ENCODE measurements around the gene C4BPB. TPM values are rescaled to one million over a fixed set of nuclear protein-coding genes. Genes with fewer than 3 reads are reported as not detected.

Gene C4BPB
- total RNA-seq, 1 donor from 2014 or later, result 0.30 TPM

DNA sequence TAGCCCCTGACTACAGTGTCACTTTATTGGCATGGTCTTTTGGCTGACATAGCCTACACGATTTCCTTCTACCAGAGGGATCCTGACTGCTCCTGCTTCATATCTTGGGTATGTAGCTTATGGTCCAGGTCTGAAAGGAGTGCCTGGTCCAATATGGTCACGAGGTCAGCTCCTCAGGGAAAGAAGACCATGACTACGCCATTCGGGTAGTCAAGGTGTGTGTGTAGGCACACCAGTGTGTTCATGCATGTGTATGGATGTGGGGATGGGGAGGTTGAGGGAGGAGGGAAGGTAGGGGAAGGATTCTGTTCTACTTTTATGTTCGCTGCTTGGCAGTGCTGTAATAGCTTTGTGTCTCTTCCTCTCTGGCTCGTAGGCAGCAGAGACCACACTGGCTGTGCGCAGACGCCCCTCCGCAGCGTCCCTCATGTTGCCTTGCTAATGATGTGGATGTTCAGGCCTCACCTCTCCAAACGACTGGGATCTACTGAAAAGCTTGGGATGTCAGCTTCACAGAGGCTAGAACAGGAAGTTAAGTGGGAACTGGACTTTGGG lies 10.0 kb upstream of the C4BPB start:
- Histone ChIP-seq H3K4me1 (peaks cover 52% of the 10 kb centered on the region), H3K27ac (replicated peaks) (peak overlapping the region; percentile 6), H3K36me3 (peaks cover 40% of the 10 kb centered on the region), H3K9me3 (replicated peaks) (no peaks in the 10 kb centered on the region), H3K27me3 (ENCODE audit: low read depth) (no peaks in the 10 kb centered on the region), H3K4me3 (no peak overlapping the region)
- intact Hi-C loops (cut with micrococcal nuclease), result no loop called here
- no peak for DNase-seq
- no peak for TF ChIP-seq CTCF (IDR thresholded peaks at IDR 0.05; ENCODE audit: borderline replicate concordance)

GRCh38 chr1:207079706-207080241 lies 8.9 kb upstream of the C4BPB start:
- intact Hi-C loops (cut with micrococcal nuclease), result loop anchor here (5.0 kb wide), 1 partner anchor 328 kb away; no protein-coding TSS in a partner anchor
- Histone ChIP-seq H3K27me3 (ENCODE audit: low read depth) (no peaks in the 10 kb centered on the region), H3K4me3 (no peak overlapping the region), H3K9me3 (replicated peaks) (no peaks in the 10 kb centered on the region), H3K27ac (replicated peaks) (no peak overlapping the region), H3K36me3 (peaks cover 30% of the 10 kb centered on the region), H3K4me1 (peaks cover 45% of the 10 kb centered on the region)
- DNase-seq, result no peak
- TF ChIP-seq CTCF (IDR thresholded peaks at IDR 0.05; ENCODE audit: borderline replicate concordance), result no peak

DNA sequence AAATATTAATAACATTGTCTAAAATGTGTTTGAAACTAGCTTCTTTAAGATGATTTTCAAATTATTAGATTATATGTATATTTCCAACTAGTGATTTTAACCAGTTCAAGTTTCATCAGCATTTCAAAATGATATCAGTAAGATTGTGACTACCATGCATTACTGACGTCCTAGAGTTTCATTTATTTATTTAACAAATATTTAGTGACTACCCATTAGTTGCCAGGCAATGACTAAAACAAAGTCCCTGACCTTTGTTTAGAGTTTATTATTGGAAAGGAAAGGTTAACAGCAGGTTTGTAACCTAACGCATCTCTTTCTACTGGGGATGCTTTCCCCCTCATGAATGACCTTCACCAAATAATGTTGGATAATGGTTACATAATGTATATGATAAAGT lies 7.6 kb upstream of the C4BPB start:
- peaks cover 25% of the 10 kb centered on the region for H3K36me3 ChIP-seq
- no peak for TF ChIP-seq CTCF (IDR thresholded peaks at IDR 0.05; ENCODE audit: borderline replicate concordance)
- no peaks in the 10 kb centered on the region for H3K27me3 ChIP-seq (ENCODE audit: low read depth)
- no peak overlapping the region for H3K27ac ChIP-seq (replicated peaks)
- peaks cover 35% of the 10 kb centered on the region for H3K4me1 ChIP-seq
- no peaks in the 10 kb centered on the region for H3K9me3 ChIP-seq (replicated peaks)
- no peak overlapping the region for H3K4me3 ChIP-seq
- no peak for DNase-seq
- intact Hi-C loops (cut with micrococcal nuclease), result loop anchor here (5.0 kb wide), 1 partner anchor 326 kb away; no protein-coding TSS in a partner anchor

DNA sequence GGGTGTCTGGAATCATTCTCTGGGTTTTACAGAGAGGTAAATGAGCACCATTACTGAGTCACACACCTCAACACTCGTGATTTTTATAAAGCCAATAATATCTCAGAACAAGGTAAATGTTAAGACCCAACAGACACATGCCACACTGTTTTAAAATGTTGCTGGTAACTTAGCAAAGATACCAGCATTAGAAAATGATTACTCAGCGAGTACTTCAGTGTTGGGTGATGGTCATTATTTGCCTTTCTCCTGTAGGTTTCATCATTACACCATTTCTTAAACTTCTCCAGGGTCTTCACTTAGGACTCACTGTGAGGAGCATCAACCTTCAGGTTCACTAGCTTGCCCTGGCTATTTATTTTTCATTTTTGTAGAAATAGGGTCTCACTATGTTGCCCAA lies 6.9 kb upstream of the C4BPB start:
- Histone ChIP-seq H3K4me1 (peaks cover 28% of the 10 kb centered on the region), H3K27ac (replicated peaks) (no peak overlapping the region), H3K36me3 (peaks cover 25% of the 10 kb centered on the region), H3K27me3 (ENCODE audit: low read depth) (no peaks in the 10 kb centered on the region), H3K9me3 (replicated peaks) (no peaks in the 10 kb centered on the region), H3K4me3 (no peak overlapping the region)
- no peak for TF ChIP-seq CTCF (IDR thresholded peaks at IDR 0.05; ENCODE audit: borderline replicate concordance)
- no peak for DNase-seq
- intact Hi-C loops (cut with micrococcal nuclease), result loop anchor here (5.0 kb wide), 1 partner anchor 325 kb away; no protein-coding TSS in a partner anchor

DNA sequence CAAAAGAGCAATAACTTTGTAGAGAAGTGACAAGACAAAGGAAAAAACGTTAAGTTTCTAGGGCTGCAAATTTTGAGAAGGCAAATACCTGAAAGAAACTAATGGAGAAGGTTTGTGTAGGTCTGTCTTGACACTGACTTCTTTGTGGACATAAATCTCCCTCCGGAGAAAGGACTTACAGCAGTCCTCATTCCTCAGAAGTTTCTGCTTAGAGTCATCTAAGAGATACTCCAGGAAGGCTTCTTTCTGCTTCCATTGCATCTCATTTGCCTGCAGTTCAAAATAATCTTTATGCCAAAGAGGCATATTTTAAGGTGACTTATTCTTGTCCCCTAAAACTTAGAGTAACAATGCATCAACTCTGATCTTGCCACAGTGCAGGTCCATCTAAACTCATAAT lies 4.4 kb upstream of the C4BPB start:
- no peak for TF ChIP-seq CTCF (IDR thresholded peaks at IDR 0.05; ENCODE audit: borderline replicate concordance)
- no peak for DNase-seq
- no peaks in the 10 kb centered on the region for H3K27me3 ChIP-seq (ENCODE audit: low read depth)
- no peaks in the 10 kb centered on the region for H3K9me3 ChIP-seq (replicated peaks)
- no peak overlapping the region for H3K27ac ChIP-seq (replicated peaks)
- peaks cover 13% of the 10 kb centered on the region for H3K4me1 ChIP-seq
- H3K4me3 ChIP-seq, result no peak overlapping the region
- H3K36me3 ChIP-seq, result peaks cover 12% of the 10 kb centered on the region
- intact Hi-C loops (cut with micrococcal nuclease), result loop anchor here (5.0 kb wide), 1 partner anchor 323 kb away; no protein-coding TSS in a partner anchor
